ENCODE results near the gene PTK6.

PTK6 gene

GRCh38 chr20:63543131-63543530, 6.0 kb upstream of the PTK6 start:
- no peak for DNase-seq (ENCODE audit: low spot score)

GRCh38 chr20:63542696-63543095, 5.5 kb upstream of the PTK6 start:
- DNase-seq (ENCODE audit: low spot score): no peak

- no peak for DNase-seq (ENCODE audit: low spot score)
Measured at GRCh38 chr20:63542031-63542559, 4.9 kb upstream of the PTK6 start.

DNA sequence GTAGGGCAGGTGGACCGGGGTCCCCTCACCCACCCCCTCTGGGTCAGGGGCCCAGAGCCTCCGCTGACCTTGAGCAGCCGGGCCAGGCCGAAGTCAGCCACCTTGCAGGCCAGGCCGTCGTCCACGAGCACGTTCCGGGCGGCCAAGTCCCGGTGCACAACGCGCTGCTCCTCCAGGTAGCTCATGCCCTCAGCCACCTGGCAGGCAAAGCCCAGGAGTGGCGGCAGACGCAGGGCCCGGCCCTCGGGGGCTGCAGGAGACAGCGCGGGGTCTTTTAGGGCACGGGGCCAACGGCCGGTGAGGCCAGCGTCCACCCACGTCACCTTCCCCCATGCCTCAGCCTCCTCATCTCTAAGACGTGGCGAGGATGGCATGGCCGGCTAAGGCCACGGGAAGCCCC, 4.2 kb upstream of the PTK6 start:
- DNase-seq (ENCODE audit: low spot score): no peak

GRCh38 chr20:63540417-63541186, 3.4 kb upstream of the PTK6 start:
- DNase-seq (ENCODE audit: low spot score): no peak

DNA sequence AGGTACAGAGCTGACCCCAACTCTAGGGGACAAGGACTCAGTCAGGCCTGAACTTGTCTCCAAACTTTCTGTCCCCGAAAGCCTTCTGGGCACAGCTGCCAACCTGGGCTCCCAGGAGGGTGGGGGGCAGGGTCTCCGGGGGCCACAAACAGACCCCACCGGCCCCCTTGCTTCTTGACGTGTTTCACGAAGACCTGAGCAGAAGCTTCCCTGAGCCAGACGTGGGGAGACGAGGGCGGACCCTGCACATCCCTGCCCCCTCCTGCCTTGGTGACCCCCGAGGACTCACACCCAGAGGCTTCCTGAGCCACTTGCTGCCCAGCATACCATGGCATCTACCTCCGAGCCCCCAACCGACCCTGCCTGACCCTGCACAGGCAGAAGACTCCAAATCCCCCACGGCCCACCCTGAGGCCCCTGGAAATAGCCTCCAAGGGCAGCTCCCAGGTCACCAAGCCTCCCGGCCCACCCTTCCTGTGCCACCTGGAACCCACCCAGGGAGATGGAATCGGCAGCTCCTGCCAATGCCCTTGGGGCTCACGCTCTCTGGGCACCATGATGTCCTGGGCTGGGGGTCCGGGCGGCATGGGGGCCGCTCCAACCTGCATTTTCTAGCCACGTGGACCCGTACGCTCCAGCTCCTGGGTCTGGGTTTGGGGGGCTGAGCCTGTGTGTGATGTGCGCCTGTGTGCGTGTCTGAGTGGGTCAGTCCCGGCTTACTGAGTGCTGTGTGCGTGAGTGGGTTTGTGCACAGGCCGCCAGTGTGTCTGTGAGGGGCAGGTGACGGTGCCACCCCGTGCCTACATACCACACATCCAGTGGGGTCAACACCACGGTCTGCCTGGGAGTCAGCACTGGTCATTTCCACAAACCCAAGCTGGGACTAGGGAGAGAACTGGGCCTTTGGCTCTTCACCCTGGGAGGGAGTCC, 2.5 kb upstream of the PTK6 start:
- no peak for DNase-seq (ENCODE audit: low spot score)

DNA sequence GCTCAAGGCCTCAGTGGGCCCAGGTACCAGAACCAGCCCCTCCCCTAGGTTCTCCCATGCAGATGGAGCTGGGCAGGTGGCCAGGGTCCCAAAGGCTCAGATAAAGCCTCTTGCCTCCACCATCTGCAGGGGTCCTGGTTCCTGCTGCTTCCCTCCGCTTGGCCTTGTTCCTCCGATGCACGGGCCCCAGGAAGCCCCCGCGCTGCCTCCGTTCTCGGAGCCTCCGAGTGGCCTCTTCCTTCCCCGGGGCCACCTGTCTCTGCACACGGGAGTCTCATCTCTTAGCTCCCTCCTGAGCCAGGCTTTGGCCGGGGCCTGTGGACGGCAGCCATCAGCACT, 1.9 kb upstream of the PTK6 start:
- DNase-seq (ENCODE audit: low spot score): no peak

DNA sequence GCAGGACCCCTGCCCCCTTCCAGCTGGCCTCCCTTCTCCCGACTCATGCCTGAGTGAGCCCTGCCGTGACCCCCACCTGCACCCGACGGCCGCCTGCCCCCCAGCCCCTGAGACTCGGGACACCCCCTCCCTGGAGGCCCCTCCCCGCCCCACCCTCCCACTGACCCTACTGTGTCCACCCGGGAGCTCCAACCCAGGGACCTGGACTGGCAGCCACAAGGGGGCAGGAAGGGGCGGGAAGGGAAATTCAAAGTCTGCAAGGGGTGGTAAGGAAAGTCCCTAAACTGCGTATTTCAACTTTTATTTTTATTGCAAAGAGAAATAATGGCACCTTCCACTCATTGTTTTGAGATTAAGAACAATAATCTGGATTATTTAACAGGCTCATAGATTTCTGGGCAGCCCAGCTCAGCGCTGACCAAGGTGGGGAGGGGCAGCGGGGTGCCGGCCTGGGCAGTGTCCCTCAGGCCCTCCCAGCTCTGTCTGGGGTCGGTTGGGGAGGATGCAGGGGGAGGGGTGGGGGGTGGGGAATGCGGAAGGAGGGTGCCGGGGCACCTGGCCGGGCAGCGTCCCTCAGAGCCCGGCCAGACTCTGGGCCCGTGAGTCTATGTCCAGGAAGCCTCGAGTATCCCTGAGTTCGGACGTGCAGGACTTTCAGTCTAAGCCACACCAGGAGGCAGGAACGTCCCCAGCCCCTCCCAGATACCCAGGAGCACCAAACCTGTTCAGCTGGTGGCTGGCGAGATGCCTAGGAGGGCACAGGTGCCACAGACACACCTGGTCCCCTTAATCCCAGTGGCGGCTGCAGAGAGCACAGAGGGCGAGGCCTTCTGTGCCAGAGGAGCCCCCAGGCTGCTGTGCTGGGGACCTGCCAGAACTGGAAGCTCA, 1.3 kb upstream of the PTK6 start:
- DNase-seq (ENCODE audit: low spot score): peak; percentile 52

DNA sequence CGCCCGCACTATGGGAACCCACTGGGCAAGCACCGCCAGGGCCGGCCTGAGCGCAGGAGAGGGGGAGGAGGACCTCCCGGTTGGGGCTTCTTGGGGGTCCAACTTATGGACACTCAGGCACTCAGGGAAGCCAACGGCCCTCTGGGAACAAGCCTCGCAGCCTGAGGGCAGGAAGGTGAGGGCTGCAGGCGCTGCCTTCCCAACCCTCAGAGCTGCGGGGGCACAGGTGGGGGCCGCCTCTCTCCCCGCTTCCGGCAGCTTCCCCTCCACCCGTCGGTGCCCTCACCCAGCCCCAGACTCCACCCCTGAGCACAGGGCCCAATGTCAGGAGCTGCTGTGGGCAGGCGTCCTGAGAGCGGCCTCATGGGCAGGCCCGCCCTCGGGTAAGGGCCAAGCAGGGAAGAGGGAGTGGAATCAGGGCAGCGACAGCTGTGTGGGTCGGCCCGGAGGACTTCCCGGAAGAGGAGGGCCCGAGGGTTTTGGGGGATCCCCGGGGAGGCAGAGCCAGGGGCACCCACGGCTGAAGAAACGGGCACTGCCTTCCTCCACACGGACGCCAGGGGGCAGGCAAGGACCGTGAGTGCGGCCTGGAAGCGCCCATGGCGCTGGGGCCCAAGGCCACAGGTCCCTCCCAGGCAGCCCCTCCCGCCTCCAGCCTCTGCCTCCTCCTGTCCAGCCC, 488 bp upstream of the PTK6 start:
- DNase-seq (ENCODE audit: low spot score): peak; percentile 96

GRCh38 chr20:63536241-63536977, 767 bp downstream of the PTK6 start:
- no peak for DNase-seq (ENCODE audit: low spot score)

DNA sequence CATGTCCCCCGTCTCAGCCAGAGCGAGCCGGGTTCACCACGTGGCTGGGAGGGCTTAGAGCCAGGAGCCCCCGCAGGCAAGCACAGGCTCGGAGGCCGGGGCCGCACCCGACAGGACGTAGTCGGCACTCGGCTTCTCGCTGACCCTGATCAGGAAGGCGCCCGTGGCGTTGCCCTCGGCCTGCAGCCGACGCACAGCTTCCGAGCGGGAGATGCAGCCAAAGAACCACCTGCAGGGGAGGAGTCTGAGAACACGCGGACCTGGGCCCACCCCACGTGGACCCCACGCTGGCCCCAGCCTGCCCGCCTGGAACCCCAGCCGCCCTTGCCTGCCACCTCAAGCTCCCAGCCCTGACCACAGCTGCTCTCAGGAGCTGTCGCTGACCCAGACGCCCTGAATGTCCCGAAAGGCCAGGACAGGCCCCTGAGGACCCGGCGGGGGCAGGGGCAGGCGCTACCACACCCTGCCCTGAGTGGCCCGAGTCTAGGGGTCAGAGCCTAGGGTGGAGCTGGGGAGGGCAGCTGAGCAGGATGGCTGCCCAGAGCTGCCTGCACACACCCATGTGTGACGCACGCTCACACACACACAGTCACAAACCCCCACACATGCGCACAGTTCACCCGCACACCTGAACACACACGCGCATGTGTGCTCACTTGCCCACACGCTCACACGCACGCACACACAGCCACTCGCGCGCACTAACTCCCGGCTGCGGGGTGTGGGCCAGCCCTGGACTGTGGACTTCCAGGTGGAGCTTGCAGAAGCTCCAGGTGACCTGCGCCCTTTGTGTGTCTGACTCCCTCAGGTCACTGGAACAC, 2.1 kb downstream of the PTK6 start:
- DNase-seq (ENCODE audit: low spot score): no peak

DNA sequence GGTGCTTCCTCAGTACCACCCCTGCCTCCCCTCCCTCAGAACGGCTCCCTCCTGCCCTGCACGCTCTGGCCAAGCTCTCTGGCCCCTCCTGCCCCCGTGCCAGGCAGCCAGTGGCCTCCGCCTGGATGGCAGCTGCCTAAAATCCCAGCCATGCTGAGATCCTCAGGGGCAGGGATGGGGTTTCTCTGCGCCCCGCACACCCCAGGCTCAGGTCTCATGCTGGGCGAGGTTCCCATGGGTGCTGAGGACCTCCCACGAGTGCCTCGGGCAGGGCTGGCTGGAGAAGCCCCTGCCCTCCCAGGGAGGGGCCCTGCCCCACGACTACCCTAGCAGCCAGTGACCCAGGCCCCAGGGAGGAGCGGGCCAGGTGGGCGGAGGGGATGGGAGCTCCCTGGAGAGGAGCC, 2.7 kb downstream of the PTK6 start:
- DNase-seq (ENCODE audit: low spot score): no peak

DNA sequence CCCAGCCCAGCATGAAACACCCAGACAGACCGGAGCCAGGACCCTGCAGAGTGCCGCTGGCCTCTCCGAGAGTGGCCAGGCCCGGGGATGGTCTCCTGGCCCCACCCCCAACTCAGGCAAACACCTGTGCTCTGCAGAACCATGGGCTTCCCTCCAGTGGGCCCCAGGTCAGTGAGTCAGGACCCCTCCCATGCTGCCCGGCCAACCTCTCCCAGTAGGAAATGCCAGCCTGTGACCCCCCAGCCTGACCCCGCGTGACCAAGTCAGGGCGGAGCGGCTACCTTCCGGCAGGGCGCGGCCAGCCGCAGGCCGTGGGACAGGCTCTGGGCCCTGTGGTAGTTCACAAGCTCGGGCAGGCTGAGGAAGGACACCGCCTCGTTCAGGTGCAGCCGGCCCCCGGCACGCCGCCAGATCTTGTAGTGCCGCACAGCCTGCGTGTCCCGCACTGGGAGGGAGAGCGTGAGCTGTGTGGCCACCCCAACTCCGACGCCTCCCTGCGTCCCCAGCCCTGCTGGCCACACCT, 3.2 kb downstream of the PTK6 start:
- no peak for DNase-seq (ENCODE audit: low spot score)

GRCh38 chr20:63533388-63533787, 3.8 kb downstream of the PTK6 start:
- no peak for DNase-seq (ENCODE audit: low spot score)

GRCh38 chr20:63532449-63532971, 4.7 kb downstream of the PTK6 start:
- DNase-seq (ENCODE audit: low spot score): no peak

DNA sequence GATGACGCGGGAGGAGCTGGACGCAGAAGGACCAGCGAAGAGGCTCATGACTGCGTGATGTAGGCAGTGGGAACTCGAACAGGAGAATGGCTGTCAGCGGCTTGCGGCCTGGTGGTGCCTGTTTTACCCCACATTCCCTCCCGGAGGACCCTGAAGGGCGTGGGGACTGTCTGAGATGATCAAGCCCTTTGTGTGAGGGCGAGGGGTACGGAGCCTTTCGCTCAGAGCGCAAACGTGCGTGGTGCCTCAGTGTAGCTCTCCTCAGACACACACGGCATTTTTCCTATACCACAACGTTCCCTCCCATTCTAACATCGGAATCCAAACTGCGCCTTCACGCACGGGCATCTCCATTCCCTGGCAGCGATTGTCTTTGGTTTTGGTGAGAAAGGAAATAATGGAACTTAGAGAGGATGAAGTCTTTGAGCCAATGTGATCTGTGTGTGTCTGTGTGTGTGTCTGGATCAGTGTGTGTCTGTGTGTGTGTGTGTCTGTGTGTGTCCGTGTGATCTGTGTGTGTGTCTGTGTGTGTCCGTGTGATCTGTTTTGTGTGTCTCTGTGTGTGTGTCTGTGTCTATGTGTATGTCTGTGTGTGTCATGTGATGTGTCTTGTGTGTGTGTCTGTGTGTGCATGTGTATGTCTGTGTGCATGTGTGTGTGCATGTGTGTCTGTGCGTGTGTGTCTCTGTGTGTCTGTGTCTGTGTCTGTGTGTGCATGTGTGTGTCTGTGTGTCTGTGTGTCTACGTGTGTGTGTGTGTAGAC, 5.3 kb downstream of the PTK6 start:
- DNase-seq (ENCODE audit: low spot score): no peak

DNA sequence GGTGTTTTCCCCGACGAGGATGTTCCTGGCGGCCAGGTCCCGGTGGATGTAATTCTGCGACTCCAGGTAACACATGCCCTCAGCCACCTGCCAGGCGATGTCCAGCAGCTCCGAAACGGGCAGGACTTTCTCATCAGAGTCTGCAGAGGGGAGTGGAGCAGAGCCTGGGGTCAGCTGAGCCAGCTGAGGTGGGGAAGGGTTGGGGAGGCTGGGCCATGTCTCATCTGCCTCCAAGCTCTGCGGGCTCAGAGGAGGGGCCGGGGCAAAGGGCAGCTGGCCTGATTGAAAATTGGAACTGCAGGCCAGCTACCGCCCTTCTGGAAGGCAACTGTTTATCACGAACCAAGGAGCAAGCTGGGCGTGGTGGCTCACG, 6.4 kb downstream of the PTK6 start:
- no peak for DNase-seq (ENCODE audit: low spot score)

GRCh38 chr20:63529861-63530787, 7.1 kb downstream of the PTK6 start:
- DNase-seq (ENCODE audit: low spot score): no peak
